ENCODE measurements around the gene TP73. TPM values are rescaled to one million over a fixed set of nuclear protein-coding genes. Genes with fewer than 3 reads are reported as not detected.

The TP73 gene
- polyA plus RNA-seq, 1 donor from 2014 or later = not detected

DNA sequence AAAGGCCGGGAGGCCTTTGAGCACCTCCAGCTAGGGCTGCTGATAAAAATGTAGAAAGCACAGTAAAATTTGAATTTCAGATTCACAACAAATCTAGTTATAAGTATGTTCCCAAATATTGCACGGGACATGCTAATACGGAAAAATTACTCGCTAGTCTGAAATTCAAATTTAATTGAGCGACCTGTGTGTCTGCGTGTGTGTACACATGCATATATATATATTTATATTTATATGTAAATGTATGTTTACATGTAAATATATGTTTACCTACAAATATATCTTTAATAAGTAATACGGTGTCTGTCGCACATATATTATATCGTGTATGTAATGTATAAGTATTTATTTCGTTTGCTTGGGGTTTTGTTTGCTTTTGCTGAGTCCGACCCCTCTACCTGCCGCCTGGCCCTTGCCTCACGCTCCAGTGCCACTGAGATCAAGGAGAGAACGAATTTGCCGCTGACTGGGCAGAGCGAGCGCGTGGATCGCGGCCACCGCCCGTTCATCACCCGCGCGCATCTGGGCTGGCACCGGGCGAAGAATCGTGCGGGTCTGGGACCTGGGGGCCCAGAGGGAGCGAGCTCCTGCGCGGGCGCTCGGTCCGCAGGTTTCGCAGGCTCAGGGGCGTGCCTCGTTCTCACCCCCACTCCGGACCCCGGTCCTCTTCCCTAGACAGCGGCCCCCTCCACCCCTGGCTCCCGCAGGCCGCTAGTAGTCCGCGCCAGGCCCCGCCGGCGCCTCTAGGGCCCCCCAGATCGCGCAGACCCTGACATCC, 1.9 kb upstream of the TP73 start:
- Histone ChIP-seq H3K79me2 (replicated peaks; ENCODE audit: insufficient read depth, low read length) (peaks cover 4% of the 10 kb centered on the region), H3K9me3 (ENCODE audit: low read length) (no peaks in the 10 kb centered on the region), H3K36me3 (ENCODE audit: insufficient read depth, low read length) (peaks cover 3% of the 10 kb centered on the region), H2AFZ (ENCODE audit: low read depth, low read length) (no peak overlapping the region), H3K4me2 (ENCODE audit: low read length) (peak overlapping the region; percentile 34), H3K27me3 (ENCODE audit: insufficient read depth, low read depth, low read length) (peaks cover 50% of the 10 kb centered on the region), H4K20me1 (ENCODE audit: insufficient read depth) (no peaks in the 10 kb centered on the region), H3K27ac (ENCODE audit: low read length) (no peak overlapping the region), H3K9me2 (ENCODE audit: insufficient read depth, low read length) (no peaks in the 10 kb centered on the region), H3K9ac (ENCODE audit: low read length) (no peak overlapping the region), H3F3A (ENCODE audit: insufficient read depth, low read length, poor library complexity, severe bottlenecking) (no peaks in the 10 kb centered on the region), H3K4me3 (ENCODE audit: low read length) (peak overlapping the region; percentile 84)
- peak; percentile 99 for TF ChIP-seq POLR2AphosphoS5 (IDR thresholded peaks at IDR 0.05)
- TF ChIP-seq, protein P1, sequence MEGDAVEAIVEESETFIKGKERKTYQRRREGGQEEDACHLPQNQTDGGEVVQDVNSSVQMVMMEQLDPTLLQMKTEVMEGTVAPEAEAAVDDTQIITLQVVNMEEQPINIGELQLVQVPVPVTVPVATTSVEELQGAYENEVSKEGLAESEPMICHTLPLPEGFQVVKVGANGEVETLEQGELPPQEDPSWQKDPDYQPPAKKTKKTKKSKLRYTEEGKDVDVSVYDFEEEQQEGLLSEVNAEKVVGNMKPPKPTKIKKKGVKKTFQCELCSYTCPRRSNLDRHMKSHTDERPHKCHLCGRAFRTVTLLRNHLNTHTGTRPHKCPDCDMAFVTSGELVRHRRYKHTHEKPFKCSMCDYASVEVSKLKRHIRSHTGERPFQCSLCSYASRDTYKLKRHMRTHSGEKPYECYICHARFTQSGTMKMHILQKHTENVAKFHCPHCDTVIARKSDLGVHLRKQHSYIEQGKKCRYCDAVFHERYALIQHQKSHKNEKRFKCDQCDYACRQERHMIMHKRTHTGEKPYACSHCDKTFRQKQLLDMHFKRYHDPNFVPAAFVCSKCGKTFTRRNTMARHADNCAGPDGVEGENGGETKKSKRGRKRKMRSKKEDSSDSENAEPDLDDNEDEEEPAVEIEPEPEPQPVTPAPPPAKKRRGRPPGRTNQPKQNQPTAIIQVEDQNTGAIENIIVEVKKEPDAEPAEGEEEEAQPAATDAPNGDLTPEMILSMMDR (IDR thresholded peaks at IDR 0.05; ENCODE audit: poor library complexity, severe bottlenecking) = no peak

DNA sequence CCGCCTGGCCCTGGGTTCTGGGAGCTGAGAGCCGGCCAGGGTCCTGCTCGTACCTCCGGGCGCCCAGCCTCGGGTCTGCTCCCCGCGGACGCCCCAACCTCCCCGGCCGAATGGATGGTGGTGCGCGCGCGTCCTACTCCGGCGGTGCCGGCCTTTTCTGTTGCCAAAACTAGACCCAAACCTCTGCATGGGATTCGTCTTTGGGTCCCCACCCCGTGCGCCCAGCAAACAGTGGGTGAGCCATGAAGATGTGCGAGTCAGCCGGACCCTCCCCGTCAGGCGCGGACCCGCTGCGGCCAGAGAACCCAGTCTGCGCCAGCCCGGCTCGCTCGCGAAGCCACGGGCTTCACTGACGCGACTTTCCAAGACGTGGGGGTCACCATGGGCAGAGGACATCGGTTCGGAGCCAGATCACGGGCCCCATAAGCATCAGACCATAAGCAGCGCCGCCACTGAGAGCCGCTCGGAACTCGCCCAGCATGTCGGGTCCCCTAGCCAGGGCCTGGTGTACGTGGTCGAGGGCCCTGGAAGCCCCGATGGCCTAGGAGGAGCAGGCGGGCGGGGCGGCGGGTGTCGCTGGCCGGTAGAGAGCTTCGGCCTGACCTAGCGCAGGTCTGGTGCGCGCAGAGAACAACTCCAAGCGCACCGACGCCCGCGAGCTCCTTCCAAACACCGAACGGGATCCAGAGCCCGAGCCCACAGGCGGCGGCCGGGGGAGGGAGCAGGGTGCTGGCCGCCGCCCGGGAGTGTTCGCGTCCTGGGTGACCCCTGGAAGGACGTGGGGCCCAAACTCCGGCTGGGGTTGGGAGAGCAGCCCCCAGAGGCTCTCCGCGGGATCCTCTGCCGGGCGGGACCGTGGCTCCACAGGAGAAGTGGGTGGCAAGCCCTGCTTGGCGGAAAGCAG, 1.0 kb upstream of the TP73 start:
- no peak overlapping the region for H3K9ac ChIP-seq (ENCODE audit: low read length)
- H3K79me2 ChIP-seq (replicated peaks; ENCODE audit: insufficient read depth, low read length) = peaks cover 4% of the 10 kb centered on the region
- H3K4me2 ChIP-seq (ENCODE audit: low read length) = no peak overlapping the region
- H3K9me2 ChIP-seq (ENCODE audit: insufficient read depth, low read length) = no peaks in the 10 kb centered on the region
- H2AFZ ChIP-seq (ENCODE audit: low read depth, low read length) = no peak overlapping the region
- peak overlapping the region; percentile 45 for H3K4me3 ChIP-seq (ENCODE audit: low read length)
- H3F3A ChIP-seq (ENCODE audit: insufficient read depth, low read length, poor library complexity, severe bottlenecking) = no peaks in the 10 kb centered on the region
- H3K36me3 ChIP-seq (ENCODE audit: insufficient read depth, low read length) = no peaks in the 10 kb centered on the region
- no peaks in the 10 kb centered on the region for H3K9me3 ChIP-seq (ENCODE audit: low read length)
- no peaks in the 10 kb centered on the region for H4K20me1 ChIP-seq (ENCODE audit: insufficient read depth)
- no peak overlapping the region for H3K27ac ChIP-seq (ENCODE audit: low read length)
- H3K27me3 ChIP-seq (ENCODE audit: insufficient read depth, low read depth, low read length) = peaks cover 50% of the 10 kb centered on the region
- peak; percentile 91 for TF ChIP-seq EZH2 (IDR thresholded peaks at IDR 0.05; ENCODE audit: borderline replicate concordance, insufficient read depth, low read length, poor library complexity, severe bottlenecking)
- TF ChIP-seq, protein P2, sequence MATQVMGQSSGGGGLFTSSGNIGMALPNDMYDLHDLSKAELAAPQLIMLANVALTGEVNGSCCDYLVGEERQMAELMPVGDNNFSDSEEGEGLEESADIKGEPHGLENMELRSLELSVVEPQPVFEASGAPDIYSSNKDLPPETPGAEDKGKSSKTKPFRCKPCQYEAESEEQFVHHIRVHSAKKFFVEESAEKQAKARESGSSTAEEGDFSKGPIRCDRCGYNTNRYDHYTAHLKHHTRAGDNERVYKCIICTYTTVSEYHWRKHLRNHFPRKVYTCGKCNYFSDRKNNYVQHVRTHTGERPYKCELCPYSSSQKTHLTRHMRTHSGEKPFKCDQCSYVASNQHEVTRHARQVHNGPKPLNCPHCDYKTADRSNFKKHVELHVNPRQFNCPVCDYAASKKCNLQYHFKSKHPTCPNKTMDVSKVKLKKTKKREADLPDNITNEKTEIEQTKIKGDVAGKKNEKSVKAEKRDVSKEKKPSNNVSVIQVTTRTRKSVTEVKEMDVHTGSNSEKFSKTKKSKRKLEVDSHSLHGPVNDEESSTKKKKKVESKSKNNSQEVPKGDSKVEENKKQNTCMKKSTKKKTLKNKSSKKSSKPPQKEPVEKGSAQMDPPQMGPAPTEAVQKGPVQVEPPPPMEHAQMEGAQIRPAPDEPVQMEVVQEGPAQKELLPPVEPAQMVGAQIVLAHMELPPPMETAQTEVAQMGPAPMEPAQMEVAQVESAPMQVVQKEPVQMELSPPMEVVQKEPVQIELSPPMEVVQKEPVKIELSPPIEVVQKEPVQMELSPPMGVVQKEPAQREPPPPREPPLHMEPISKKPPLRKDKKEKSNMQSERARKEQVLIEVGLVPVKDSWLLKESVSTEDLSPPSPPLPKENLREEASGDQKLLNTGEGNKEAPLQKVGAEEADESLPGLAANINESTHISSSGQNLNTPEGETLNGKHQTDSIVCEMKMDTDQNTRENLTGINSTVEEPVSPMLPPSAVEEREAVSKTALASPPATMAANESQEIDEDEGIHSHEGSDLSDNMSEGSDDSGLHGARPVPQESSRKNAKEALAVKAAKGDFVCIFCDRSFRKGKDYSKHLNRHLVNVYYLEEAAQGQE (IDR thresholded peaks at IDR 0.05; ENCODE audit: borderline replicate concordance) = no peak

Measured in neural cell (in vitro differentiated cells).